HL-60 (cell line): Measurements from ENCODE around the gene TNIK.

Experiments used
- CTCF ChIP-seq: IDR thresholded peaks from one replicate; pipeline ENCODE4 v1.5.1; 2011; ENCODE audit warnings: low read length, control low read depth, inconsistent platforms; ENCODE audit not compliant: insufficient read depth
- REST ChIP-seq: IDR thresholded peaks from 2 replicates; pipeline ENCODE4 v1.6.1; 2012; ENCODE audit warnings: low read depth; ENCODE audit not compliant: insufficient replicate concordance

GRCh38 chr3:171342200-171342599 lies 118.0 kb downstream of the TNIK start:
- no peak for TF ChIP-seq CTCF
- TF ChIP-seq REST: no peak
